BLaER1 treated with 17β-estradiol and CSF1 and Interleukin-3, amounts not matched to agents 10 nM and 100 nM (cell line): Measurements from ENCODE around the gene CMBL.
A peak's percentile ranks its signal among the peaks of the same experiment; 100 is the strongest.

Source experiments
- H3K27ac ChIP-seq, 11 experiments: shearing (Covaris generic); formaldehyde crosslinking; 2 replicates each; pipeline ENCODE4 v1.8.1; 2022
- H3K27me3 ChIP-seq, 11 experiments: shearing (Covaris generic); formaldehyde crosslinking; 2 replicates each; pipeline ENCODE4 v1.8.1; 2022
- H3K36me3 ChIP-seq, 11 experiments: shearing (Covaris generic); formaldehyde crosslinking; 2 replicates each; pipeline ENCODE4 v1.8.1; 2022
- H3K4me1 ChIP-seq, 10 experiments: shearing (Covaris generic); formaldehyde crosslinking; 2 replicates each; pipeline ENCODE4 v1.8.1; 2022
- H3K4me2 ChIP-seq, 11 experiments: shearing (Covaris generic); formaldehyde crosslinking; 2 replicates each; pipeline ENCODE4 v1.8.1; 2022
- H3K4me3 ChIP-seq, 10 experiments: shearing (Covaris generic); formaldehyde crosslinking; 2 replicates each; pipeline ENCODE4 v1.8.1; 2022
- H3K9ac ChIP-seq, 11 experiments: shearing (Covaris generic); formaldehyde crosslinking; 2 replicates each; pipeline ENCODE4 v1.8.1; 2022
- H3K9me3 ChIP-seq, 11 experiments: shearing (Covaris generic); formaldehyde crosslinking; replicated peaks in 1 of 11; 2 replicates each; pipeline ENCODE4 v1.8.1; 2022
- H4K20me1 ChIP-seq, 11 experiments: shearing (Covaris generic); formaldehyde crosslinking; 2 replicates each; pipeline ENCODE4 v1.8.1; 2022
- Cebpa-rat ChIP-seq, 11 experiments: shearing (Covaris generic); IDR thresholded peaks; 2 replicates each; pipeline ENCODE4 v1.8.1; 2022

CMBL gene

GRCh38 chr5:10262121-10262774 lies 45.5 kb downstream of the CMBL start:
- no peak overlapping the region for H3K4me2 ChIP-seq
- TF ChIP-seq Cebpa-rat (IDR thresholded peaks at IDR 0.05), result no peak
- no peak overlapping the region for H3K27ac ChIP-seq
- H3K9me3 ChIP-seq, result no peaks in the 10 kb centered on the region
- H3K9ac ChIP-seq, result no peak overlapping the region
- H3K36me3 ChIP-seq, result peaks cover 91 to 98% (median 93%) of the 10 kb centered on the region in 11 experiments
- H3K27me3 ChIP-seq, result no peaks in the 10 kb centered on the region
- H3K4me3 ChIP-seq, result no peak overlapping the region
- H4K20me1 ChIP-seq, result peaks cover 30 to 100% (median 88%) of the 10 kb centered on the region in 11 experiments; a peak in 21 of 22 replicates
- peaks cover 0 to 14% (median 2%) of the 10 kb centered on the region in 10 experiments; a peak in 9 of 20 replicates for H3K4me1 ChIP-seq

DNA sequence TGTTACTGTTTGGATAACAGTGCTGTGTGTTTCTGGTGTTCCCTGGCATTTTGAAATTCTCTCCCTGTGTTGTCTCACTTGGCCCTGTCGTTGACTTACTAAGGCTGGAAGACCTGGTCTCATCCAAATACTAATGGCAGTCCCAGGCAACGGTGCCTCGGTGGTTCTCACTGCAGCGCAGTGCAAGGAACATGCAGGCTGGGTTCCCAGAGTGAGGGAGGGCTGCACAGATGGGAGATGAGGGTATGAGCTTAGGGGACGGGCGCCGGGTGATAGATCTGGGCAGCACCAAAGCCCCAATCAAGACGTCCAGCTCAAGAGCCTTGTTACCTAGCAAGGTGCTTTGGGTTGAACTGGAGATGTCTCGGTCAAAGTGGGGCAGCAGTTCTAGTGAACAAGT lies 46.6 kb downstream of the CMBL start:
- Histone ChIP-seq H3K36me3 (peaks cover 98 to 100% (median 100%) of the 10 kb centered on the region in 11 experiments), H3K27me3 (no peaks in the 10 kb centered on the region), H3K9ac (no peak overlapping the region), H3K4me3 (no peak overlapping the region), H3K27ac (no peak overlapping the region), H3K4me2 (no peak overlapping the region), H3K9me3 (no peaks in the 10 kb centered on the region), H3K4me1 (peaks cover 0 to 2% (median 0%) of the 10 kb centered on the region in 10 experiments; a peak in 5 of 20 replicates), H4K20me1 (peaks cover 40 to 100% (median 95%) of the 10 kb centered on the region in 11 experiments; a peak in 21 of 22 replicates)
- TF ChIP-seq Cebpa-rat (IDR thresholded peaks at IDR 0.05), result no peak

DNA sequence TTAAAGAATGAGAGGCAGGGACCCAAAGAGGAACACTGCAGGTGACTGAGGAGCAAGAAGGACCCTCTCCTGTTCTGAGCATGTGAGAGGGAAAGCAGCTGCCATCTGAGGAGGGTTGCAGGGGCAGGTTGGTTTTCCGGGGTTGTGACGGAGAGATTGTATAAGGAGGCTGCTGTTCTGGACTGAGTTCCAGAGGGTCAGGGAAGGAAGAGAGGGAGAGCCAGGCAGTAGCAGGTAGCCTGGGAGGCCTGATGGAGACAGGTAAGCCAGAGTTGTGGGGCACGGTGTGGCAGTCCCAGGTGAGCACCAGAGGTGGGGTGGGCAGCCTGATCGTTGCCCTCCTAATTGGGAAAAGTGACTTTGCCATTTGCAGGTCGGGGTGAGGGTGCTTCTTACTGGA lies 47.8 kb downstream of the CMBL start:
- H3K36me3 ChIP-seq, result peaks cover 99 to 100% (median 100%) of the 10 kb centered on the region in 11 experiments
- TF ChIP-seq Cebpa-rat (IDR thresholded peaks at IDR 0.05), result no peak
- no peaks in the 10 kb centered on the region for H3K27me3 ChIP-seq
- H3K27ac ChIP-seq, result no peak overlapping the region
- no peak overlapping the region for H3K9ac ChIP-seq
- no peak overlapping the region for H3K4me2 ChIP-seq
- no peak overlapping the region for H3K4me3 ChIP-seq
- no peaks in the 10 kb centered on the region for H3K4me1 ChIP-seq
- H4K20me1 ChIP-seq, result peaks cover 52 to 100% (median 100%) of the 10 kb centered on the region in 11 experiments; a peak in 21 of 22 replicates
- no peaks in the 10 kb centered on the region for H3K9me3 ChIP-seq

- Histone ChIP-seq H3K27ac (no peak overlapping the region), H3K4me1 (peaks cover 9 to 12% (median 9%) of the 10 kb centered on the region in 10 experiments; a peak in 18 of 20 replicates), H3K36me3 (peaks cover 99 to 100% (median 100%) of the 10 kb centered on the region in 11 experiments), H3K27me3 (no peaks in the 10 kb centered on the region), H3K4me2 (no peak overlapping the region), H4K20me1 (peaks cover 72 to 100% (median 100%) of the 10 kb centered on the region in 11 experiments), H3K4me3 (no peak overlapping the region), H3K9ac (no peak overlapping the region), H3K9me3 (no peaks in the 10 kb centered on the region)
- TF ChIP-seq Cebpa-rat (IDR thresholded peaks at IDR 0.05), result no peak
Observed at GRCh38 chr5:10257870-10258269, 49.8 kb downstream of the CMBL start.

DNA sequence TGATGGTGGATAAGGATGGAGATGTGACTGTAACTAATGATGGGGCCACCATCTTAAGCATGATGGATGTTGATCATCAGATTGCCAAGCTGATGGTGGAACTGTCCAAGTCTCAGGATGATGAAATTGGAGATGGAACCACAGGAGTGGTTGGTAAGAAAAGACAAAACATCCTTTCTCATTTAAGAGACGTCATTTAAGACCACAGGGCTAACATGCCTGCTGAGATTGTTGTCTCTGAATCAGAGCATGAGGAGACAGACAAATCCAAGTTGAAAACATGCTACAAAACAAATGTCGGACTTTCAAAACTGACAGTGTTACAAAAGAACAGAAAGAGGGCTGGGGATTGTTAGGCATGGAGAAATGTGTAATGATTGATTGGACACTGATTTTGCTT lies 53.0 kb downstream of the CMBL start:
- peaks cover 72 to 86% (median 84%) of the 10 kb centered on the region in 11 experiments for H3K36me3 ChIP-seq
- no peak overlapping the region for H3K4me2 ChIP-seq
- H3K9ac ChIP-seq, result 0 out of 22 replicates have a peak overlapping the region, but pooled peaks of 1 of the 11 experiments have one; percentile 27
- no peak overlapping the region for H3K27ac ChIP-seq
- peaks cover 70 to 90% (median 87%) of the 10 kb centered on the region in 11 experiments for H4K20me1 ChIP-seq
- no peak overlapping the region for H3K4me3 ChIP-seq
- no peaks in the 10 kb centered on the region for H3K27me3 ChIP-seq
- H3K4me1 ChIP-seq, result peaks cover 25 to 28% (median 26%) of the 10 kb centered on the region in 10 experiments
- no peaks in the 10 kb centered on the region for H3K9me3 ChIP-seq
- TF ChIP-seq Cebpa-rat (IDR thresholded peaks at IDR 0.05), result no peak

GRCh38 chr5:10253390-10253789 lies 54.3 kb downstream of the CMBL start:
- Histone ChIP-seq H3K36me3 (peaks cover 59 to 73% (median 71%) of the 10 kb centered on the region in 11 experiments), H3K9ac (peak overlapping the region in 4 of 11 experiments; percentile 5 to 98 (median 12); a peak in 3 of 22 replicates), H3K4me1 (peaks cover 31 to 36% (median 34%) of the 10 kb centered on the region in 10 experiments), H3K27ac (no peak overlapping the region), H4K20me1 (peaks cover 67 to 77% (median 74%) of the 10 kb centered on the region in 11 experiments), H3K27me3 (no peaks in the 10 kb centered on the region), H3K4me2 (peak overlapping the region; percentile 48 to 95 (median 91); a peak in 21 of 22 replicates), H3K4me3 (no peak overlapping the region; a peak in 1 of 20 replicates), H3K9me3 (no peaks in the 10 kb centered on the region)
- TF ChIP-seq Cebpa-rat (IDR thresholded peaks at IDR 0.05), result no peak

DNA sequence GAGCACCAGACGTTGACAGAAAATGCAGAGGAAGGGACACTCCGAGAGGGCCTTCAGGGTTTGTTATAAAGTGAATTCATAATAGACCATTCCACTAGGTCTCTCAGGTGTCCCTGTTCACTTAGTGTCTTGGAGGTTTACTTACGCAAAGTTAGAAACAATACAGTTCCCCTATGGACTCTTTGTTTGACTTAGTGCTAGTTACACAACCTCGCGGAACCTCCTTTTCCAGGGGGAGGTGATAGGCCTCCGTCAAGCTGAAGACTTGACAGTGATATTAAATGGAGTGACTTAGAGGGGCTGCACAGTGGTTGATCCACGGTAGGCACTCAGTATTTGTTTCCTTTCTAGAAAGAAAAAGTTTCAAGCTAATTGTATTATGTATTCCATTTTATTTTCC lies 56.3 kb downstream of the CMBL start:
- H3K4me3 ChIP-seq, result peak overlapping the region; percentile 89 to 98 (median 94)
- H3K4me2 ChIP-seq, result peak overlapping the region; percentile 83 to 95 (median 93)
- H3K9ac ChIP-seq, result peak overlapping the region; percentile 92 to 100 (median 97)
- H4K20me1 ChIP-seq, result peaks cover 52 to 57% (median 54%) of the 10 kb centered on the region in 11 experiments
- no peak for TF ChIP-seq Cebpa-rat (IDR thresholded peaks at IDR 0.05)
- peak overlapping the region in 10 of 11 experiments; percentile 93 to 100 (median 98); a peak in 20 of 22 replicates for H3K27ac ChIP-seq
- peaks cover 37 to 44% (median 39%) of the 10 kb centered on the region in 10 experiments for H3K4me1 ChIP-seq
- no peaks in the 10 kb centered on the region for H3K27me3 ChIP-seq
- H3K9me3 ChIP-seq, result peaks cover 0 to 4% (median 0%) of the 10 kb centered on the region in 11 experiments; a peak in 3 of 22 replicates
- peaks cover 39 to 57% (median 51%) of the 10 kb centered on the region in 11 experiments for H3K36me3 ChIP-seq

GRCh38 chr5:10250806-10251276 lies 56.9 kb downstream of the CMBL start:
- H4K20me1 ChIP-seq, result peaks cover 47 to 52% (median 49%) of the 10 kb centered on the region in 11 experiments
- peak overlapping the region; percentile 93 to 100 (median 99) for H3K27ac ChIP-seq
- H3K4me3 ChIP-seq, result peak overlapping the region; percentile 89 to 98 (median 94)
- H3K36me3 ChIP-seq, result peaks cover 33 to 52% (median 46%) of the 10 kb centered on the region in 11 experiments
- H3K27me3 ChIP-seq, result no peaks in the 10 kb centered on the region
- no peak for TF ChIP-seq Cebpa-rat (IDR thresholded peaks at IDR 0.05)
- peaks cover 0 to 4% (median 0%) of the 10 kb centered on the region in 11 experiments; a peak in 3 of 22 replicates for H3K9me3 ChIP-seq
- H3K4me2 ChIP-seq, result peak overlapping the region; percentile 83 to 95 (median 93)
- peaks cover 37 to 44% (median 39%) of the 10 kb centered on the region in 10 experiments for H3K4me1 ChIP-seq
- peak overlapping the region; percentile 92 to 100 (median 97) for H3K9ac ChIP-seq
